ENCODE results near the gene VPS51.

VPS51 gene

GRCh38 chr11:65077451-65077850 is 18.6 kb upstream of the VPS51 start:
- no peak for DNase-seq

GRCh38 chr11:65078151-65078550 is 17.9 kb upstream of the VPS51 start:
- DNase-seq = peak; percentile 72

GRCh38 chr11:65078786-65079342 is 17.1 kb upstream of the VPS51 start:
- no peak for DNase-seq

GRCh38 chr11:65083134-65083833 is 12.7 kb upstream of the VPS51 start:
- DNase-seq = no peak

GRCh38 chr11:65083834-65084597 is 12.0 kb upstream of the VPS51 start, which contains the start of the genes CDCA5 and ZFPL1:
Gene CDCA5, minus strand, starts transcription at chr11:65084040. Its CDS starts 62 bp downstream, at chr11:65083978.
Gene ZFPL1, plus strand, starts transcription at chr11:65084222. Its CDS starts 477 bp downstream, at chr11:65084699.
- DNase-seq = peak; percentile 96

GRCh38 chr11:65084598-65085375 is 11.2 kb upstream of the VPS51 start:
- DNase-seq = no peak

GRCh38 chr11:65085446-65085845 is 10.6 kb upstream of the VPS51 start:
- no peak for DNase-seq

GRCh38 chr11:65086809-65087208 is 9.2 kb upstream of the VPS51 start:
- no peak for DNase-seq

- no peak for DNase-seq
Measured at GRCh38 chr11:65087216-65087615, 8.8 kb upstream of the VPS51 start.

GRCh38 chr11:65087827-65088226 is 8.2 kb upstream of the VPS51 start:
- DNase-seq = no peak

GRCh38 chr11:65089621-65090020 is 6.4 kb upstream of the VPS51 start:
- DNase-seq = no peak

- no peak for DNase-seq
Measured at GRCh38 chr11:65090628-65091027, 5.4 kb upstream of the VPS51 start.

- DNase-seq = no peak
Measured at GRCh38 chr11:65095427-65095826, 587 bp upstream of the VPS51 start.

- DNase-seq = no peak
Measured at GRCh38 chr11:65096926-65097325, 912 bp downstream of the VPS51 start.

- DNase-seq = no peak
Measured at GRCh38 chr11:65100674-65101350, 4.8 kb downstream of the VPS51 start.

- no peak for DNase-seq
Measured at GRCh38 chr11:65102142-65103095, 6.4 kb downstream of the VPS51 start.

- no peak for DNase-seq
Measured at GRCh38 chr11:65103476-65103875, 7.5 kb downstream of the VPS51 start.

GRCh38 chr11:65104628-65105027 is 8.6 kb downstream of the VPS51 start:
- no peak for DNase-seq

GRCh38 chr11:65107078-65107477 is 11.1 kb downstream of the VPS51 start:
- DNase-seq = no peak

GRCh38 chr11:65107751-65108468 is 11.9 kb downstream of the VPS51 start:
- DNase-seq = no peak
